Activated T-helper 1 cell treated with anti-CD3 and anti-CD28 coated beads, Interleukin-2, amount 50 U/mL, for 16 hours (primary cell): Measurements from ENCODE around the gene LRRC26.

Experiments used
- DNase-seq, 2 donors: peaks; one replicate each; pipeline ENCODE4 v3.0.0-alpha.2; 2020; ENCODE audit warnings: low read depth in 1 of 2, low spot score in 1 of 2

LRRC26 gene

GRCh38 chr9:137169896-137170358, at the start of gene LRRC26:
Gene LRRC26, minus strand, starts transcription at chr9:137170051. Its CDS starts 108 bp downstream, at chr9:137169943.
- DNase-seq, result no peak

- DNase-seq, result no peak
These were observed 49.0 kb upstream of the LRRC26 start for GRCh38 chr9:137218754-137219271.

GRCh38 chr9:137218212-137218753, 48.4 kb upstream of the LRRC26 start:
- DNase-seq, result no peak

DNA sequence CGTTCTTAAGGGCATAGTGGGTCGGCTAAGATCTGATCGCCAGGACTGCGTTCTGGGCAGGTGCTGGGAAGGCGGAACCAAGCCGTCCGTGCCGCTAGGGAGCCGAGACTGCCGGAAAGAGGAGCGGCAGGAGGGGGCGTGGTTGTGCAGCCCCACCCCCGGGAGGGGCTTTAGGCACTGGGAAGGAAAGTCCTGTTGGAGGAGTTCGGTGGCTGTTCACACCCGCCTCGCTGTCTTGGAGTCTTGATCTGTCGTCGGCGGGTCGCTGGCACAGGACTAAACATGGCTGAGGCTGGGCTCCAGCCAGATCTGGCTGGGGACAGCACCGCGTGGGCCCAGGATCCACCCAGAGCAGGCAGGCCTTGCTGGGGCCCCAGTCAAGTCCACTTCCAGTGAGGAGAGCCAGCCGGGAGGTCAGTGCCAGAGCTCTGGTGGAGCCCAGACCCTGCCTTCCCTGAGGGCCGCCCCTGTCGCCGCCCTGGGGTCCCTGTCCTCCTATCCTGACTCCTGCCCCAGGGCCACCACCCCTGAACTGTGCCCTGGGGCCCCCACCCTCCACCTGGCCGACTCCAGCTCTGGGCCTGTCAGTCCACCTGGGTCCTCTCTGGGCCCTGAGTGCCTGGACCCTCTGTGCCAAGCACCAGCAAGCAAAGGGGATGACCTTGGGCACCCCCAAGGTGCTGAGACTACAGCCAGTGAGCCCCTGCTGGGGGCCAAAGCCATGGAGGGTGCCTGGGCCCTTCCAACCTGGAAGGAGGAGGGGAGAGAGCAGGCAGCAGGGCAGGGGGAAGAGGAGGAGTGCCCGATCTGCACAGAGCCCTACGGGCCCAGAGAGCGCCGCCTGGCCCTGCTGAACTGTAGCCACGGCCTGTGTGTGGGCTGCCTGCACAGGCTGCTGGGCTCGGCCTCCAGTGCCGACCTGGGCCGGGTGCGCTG, 47.7 kb upstream of the LRRC26 start:
- no peak for DNase-seq

- no peak for DNase-seq
These were observed 46.5 kb upstream of the LRRC26 start for GRCh38 chr9:137216188-137216965.

DNA sequence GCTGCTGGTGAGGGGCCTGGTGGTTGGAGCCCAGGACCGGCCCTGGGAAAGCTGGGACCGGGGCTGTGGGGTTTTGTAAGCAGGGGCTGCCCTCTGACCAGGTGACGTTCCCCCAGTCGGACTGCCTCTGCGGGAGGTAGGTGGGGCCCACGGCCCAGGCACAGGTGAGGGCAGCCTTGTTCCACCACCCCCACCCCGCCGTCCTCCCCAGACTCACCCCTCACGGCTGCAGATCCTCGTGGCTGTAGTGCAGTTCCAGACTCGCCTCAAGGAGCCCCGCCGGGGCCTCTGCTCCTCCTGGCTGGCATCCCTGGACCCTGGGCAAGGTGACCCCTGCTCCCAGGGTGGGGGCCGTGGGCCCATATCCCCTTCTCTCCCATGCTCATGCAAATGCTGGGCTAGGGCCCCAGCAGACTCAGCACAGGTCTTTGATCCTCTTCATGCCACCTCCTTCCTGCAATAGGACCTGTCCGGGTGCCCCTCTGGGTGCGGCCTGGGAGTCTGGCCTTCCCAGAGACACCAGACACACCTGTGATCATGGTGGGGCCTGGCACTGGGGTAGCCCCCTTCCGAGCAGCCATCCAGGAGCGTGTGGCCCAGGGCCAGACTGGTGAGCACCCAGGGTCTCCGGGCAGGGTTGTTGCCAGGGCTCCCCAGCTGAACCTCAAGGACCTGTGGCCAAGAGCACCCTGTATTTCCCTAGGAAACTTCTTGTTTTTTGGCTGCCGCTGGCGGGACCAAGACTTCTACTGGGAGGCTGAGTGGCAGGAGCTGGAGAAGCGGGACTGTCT, 45.5 kb upstream of the LRRC26 start:
- DNase-seq, result no peak

- no peak for DNase-seq
These were observed 44.8 kb upstream of the LRRC26 start for GRCh38 chr9:137214620-137215019.

GRCh38 chr9:137213160-137214060, 43.6 kb upstream of the LRRC26 start:
- DNase-seq, result no peak

DNA sequence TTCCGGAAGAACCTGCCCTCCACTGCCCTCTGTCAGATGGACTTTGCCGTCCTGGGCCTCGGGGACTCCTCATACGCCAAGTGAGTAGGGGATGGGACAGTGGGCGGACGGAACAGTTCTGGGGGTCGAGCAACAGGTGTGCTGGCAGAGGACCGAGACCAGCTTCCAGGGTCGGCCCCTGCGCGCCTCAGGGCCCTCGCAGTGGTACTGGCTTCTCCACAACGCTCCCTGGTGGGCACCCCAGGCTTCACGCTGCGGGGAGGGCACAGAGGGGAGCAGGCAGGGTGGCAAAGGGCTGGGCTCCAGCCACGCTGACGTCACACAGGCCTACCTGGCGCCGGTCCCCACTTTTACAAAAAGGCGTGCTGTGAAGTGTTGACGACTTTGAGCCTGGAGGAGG, 42.7 kb upstream of the LRRC26 start:
- DNase-seq, result no peak

DNA sequence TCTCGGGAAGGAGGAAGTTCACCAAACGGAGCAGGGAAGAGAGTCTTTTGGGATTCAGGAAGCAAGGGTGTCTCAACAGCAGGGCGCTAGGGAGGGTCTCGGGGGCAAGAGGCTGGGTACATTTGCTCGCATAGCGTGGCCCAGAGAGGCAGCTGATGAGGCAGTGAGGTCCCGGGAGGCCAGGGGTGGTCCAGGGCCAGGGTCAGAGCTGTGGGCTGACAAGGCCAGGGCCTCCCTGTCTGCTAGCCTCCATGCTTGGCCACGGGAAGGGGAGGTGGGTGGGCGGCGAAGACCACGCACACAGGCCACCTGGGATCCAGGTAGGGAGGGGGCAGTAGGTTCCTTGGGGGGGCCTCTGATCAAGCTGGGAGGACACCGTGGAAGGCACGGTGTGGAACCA, 41.7 kb upstream of the LRRC26 start:
- no peak for DNase-seq

DNA sequence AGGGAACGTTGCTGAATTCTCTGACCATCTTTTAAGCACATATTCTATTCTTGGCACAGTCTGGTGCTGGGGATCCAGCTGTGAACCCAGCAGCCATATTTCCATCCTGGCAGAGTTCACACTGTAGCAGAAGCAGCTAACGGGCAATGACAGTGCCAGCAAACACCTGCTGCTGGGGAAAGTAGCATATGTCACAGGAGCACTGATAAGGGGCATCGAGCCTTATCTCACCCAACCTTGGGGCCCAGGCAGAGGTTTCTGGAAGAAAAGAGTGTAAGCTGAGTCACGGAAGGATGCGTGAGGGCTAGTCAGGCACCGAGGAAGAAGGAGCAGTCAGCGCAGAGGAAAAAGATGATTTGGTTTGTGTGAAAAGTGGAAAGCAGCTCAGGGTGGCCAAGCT, 36.8 kb upstream of the LRRC26 start:
- DNase-seq, result no peak

GRCh38 chr9:137205126-137206069, 35.5 kb upstream of the LRRC26 start, which contains the start of the genes NDOR1 and TMEM203:
Gene NDOR1, plus strand, starts transcription at chr9:137205700. Its CDS starts 78 bp downstream, at chr9:137205778.
Gene TMEM203, minus strand, starts transcription at chr9:137205648. Its CDS starts 234 bp downstream, at chr9:137205414.
- DNase-seq, result peak; percentile 89 to 91

GRCh38 chr9:137204731-137205125, 34.9 kb upstream of the LRRC26 start:
- no peak for DNase-seq

DNA sequence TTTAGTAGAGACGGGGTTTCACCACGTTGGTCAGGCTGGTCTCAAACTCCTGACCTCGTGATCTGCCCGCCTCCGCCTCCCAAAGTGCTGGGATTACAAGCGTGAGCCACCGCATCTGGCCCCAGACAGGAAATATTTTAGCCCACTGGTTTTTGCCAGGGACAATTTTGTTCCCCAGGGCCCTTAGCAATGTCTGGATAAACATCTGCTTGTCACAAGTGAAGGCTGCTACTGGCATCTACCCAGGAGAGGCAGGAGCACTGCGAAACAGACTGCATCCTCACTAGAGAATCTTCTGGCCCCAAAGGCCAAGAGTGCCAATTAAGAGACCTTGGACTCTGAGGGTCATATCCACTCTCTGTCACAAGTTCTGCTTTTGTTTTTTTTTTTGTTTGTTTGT, 33.1 kb upstream of the LRRC26 start:
- no peak for DNase-seq

DNA sequence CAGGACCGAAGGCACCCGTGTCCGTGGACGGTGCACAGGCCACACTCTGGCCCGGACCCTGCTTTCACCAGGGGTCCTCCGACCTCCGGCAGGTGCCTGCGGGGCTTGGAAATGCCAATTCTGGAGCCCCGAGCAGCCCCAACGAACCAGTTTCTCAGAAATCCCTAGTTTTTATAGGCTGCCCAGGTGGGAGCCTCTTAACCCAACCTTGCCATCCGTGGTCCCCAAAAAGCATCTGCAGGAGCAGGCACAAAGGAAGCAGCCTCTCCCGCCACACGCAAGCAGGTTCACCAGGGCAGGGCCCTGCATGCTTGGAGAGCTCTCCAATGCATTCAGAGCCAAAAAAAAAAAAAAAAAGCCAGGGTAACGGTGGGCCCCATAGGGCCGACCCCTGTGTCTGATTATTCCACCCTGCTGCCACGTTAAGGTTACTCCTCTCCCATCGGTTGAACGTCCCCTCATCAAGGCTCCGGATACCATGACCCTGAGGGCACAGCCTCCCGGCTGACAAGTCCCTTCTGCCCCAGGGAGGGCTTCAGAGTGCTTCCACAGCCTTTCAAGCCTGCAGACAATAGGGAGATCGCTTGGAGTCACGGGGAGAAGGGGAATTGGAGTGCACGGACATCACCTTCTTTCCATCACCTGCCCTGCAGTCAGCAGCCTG, 31.5 kb upstream of the LRRC26 start:
- no peak for DNase-seq

GRCh38 chr9:137200311-137201204, 30.7 kb upstream of the LRRC26 start, which contains the start of gene TPRN:
Gene TPRN, minus strand, starts transcription at chr9:137200741. Its CDS starts 30 bp downstream, at chr9:137200711.
- peak; percentile 93 to 98 for DNase-seq
